Endothelial cell of hepatic sinusoid (primary cell): ENCODE results near the gene ZSCAN31.
"Not testable (repeated sequence)": the region's sequence is repeated elsewhere in the genome, so short reads cannot be mapped to it uniquely, and the experiment has no call there.

ENCODE experiments used
- in situ Hi-C: cut with HindIII; loops from 2 replicates; pipeline ENCODE4 v1.10.0; 2017; ENCODE audit warnings: low sequenced_read_pairs

The ZSCAN31 gene

GRCh38 chr6:28323813-28324424 lies 12.0 kb downstream of the ZSCAN31 start:
- in situ Hi-C loops: no loop called here

- in situ Hi-C loops: no loop called here
Observed at GRCh38 chr6:28322661-28323060, 13.3 kb downstream of the ZSCAN31 start.

- in situ Hi-C loops: not testable (repeated sequence)
Observed at GRCh38 chr6:28317866-28318265, 18.1 kb downstream of the ZSCAN31 start.

- in situ Hi-C loops: no loop called here
Observed at GRCh38 chr6:28315628-28316027, 20.3 kb downstream of the ZSCAN31 start.

- in situ Hi-C loops: no loop called here
Observed at GRCh38 chr6:28312939-28313338, 23.0 kb downstream of the ZSCAN31 start.

DNA sequence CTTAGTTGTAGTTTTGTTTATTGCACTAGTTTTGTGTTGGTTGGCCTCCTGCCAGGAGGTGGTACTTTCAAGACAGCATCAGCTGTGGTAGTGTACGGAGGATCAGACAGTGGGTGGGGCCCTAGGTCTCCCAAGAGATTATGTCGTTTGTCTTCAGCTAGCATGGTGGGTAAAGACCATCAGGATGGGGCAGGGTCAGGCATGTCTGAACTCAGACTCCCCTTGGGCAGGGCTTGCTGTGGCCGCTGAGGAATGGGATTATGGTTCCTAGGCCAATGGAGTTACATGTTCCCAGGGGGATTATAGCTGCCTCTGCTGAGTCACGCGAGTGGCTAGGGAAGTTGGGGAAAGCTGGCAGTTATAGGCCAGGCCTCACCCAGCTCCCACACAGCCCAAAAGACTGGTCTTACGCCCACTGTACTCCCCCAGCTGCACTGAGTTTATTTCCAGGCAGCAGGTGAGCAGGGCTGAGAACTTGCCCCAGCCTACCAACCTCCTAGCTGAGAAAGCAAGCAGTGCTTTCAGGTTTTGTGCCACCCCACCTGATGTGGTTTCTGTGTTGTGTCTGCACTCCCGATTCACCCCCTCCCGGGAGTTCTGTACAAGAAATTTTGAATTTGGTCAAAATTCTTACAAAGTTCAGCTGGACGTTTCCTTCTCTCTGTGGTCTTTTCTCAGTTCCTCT lies 24.7 kb downstream of the ZSCAN31 start:
- in situ Hi-C loops: no loop called here

- in situ Hi-C loops: not testable (repeated sequence)
Observed at GRCh38 chr6:28306363-28306762, 29.6 kb downstream of the ZSCAN31 start.

GRCh38 chr6:28303570-28303969 lies 32.4 kb downstream of the ZSCAN31 start:
- in situ Hi-C loops: no loop called here

DNA sequence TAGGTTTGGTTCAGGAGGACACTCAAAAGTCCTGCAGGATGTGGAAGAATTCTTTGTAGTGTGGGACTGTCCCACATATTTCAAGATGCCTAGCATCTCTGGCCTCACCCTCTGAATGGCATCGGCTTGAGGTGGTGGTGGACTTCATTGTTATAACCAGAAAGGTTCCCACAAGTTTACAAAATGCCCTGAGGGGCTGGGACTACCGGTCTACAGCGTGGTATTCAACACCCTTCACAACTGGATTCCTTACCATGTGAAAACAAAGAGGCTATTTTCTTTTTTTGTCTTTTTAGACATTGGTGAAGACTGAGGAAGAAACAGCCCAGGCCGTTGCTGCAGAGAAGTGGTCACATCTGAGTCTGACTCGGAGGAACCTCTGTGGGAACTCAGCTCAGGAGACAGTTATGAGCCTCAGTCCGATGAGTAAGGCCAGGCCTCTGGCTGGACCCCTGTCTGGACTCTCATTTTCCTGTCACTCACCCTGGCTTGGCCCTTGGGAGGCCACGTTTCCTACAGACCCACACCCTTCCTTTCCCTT lies 39.4 kb downstream of the ZSCAN31 start:
- in situ Hi-C loops: no loop called here

DNA sequence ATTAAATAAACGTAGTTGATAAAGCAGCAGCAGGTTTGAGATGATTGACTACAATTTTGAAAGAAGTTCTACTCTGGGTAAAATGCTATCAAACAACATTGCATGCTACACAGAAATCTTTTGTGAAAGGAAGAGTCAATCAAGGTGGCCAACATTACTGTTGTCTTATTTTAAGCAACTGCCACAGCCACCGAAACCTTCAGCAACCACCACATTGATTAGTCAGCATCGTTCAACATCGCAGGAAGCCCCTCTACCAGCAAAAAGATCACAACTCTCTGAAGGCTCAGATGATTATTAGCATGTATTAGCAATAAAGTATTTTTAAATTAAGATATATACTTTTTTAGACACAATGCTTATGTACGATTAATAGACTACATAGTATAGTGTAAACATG lies 40.6 kb downstream of the ZSCAN31 start:
- in situ Hi-C loops: no loop called here

DNA sequence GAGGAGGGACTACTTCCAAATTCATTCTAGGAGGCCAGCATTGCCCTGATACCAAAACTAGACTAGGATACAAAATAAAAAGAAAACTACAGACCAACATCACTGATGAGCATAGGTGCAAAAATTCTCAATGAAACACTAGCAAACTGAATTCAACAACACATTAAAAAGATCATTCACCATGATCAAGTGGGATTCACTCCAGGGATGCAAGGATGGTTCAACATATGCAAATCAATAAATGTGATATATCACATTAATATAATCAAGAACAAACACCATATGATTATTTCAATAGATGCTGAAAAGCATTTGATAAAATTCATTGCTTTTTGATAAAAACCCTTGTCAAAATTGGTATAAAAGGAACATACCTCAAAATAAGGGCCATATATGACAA lies 44.4 kb downstream of the ZSCAN31 start:
- in situ Hi-C loops: no loop called here

DNA sequence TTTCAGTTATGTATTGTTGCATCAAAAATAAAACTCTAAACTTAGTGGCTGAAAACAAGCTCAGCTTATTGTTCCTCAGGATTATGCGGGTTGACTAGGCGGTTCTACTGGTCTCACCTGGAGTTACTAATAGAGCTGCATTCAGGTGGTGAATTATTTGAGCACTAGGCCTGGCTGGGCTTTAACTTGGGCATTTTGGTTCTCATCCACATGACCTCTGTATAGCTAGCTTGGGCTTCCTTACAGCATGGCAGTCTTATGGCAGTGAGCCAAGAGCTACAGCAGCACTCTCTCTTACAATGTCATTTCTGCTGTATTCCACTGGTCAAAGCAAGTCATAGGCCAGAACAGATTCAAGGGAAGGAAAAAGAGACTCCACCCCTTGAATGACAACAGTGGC lies 53.0 kb downstream of the ZSCAN31 start:
- in situ Hi-C loops: no loop called here

DNA sequence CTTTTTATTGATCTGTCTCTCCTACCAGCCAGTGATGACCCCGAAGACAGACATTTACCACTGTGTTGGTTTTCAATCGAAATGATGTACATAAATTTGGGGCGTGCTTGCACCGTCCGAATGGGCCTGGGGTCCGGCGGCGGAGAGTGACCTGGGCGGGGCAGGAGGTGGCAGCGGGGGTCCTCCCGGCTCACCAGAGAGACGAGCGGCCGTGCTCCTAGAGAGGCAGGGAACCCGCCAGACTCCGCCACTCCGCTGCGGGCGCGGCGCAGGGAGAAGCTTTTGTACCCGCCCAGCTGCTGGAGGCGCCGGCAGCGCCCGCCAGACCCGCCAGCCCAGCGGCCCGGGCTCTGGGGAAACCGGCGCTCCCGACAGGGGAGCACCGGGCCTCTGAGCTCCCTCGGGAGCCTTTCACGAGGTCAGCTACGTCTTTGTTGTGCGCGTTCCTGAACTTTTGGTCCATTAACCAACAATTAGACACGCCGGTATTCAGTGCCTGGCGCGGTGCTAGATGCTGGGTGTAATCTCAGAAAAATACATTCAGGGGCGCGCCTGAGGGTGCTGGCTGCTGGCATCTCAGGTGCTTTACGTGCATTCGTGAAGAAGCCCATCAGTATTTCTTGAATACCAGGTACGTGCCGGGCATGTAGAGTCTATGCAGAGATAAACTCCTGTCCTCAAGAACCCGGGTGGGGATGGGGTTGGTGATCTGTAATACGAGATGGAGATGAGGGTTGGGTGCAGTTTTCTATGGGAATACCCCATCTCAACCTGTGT lies 54.5 kb downstream of the ZSCAN31 start, which contains the start of gene PGBD1:
TSS of gene PGBD1 (plus strand) at position 285 of the 777 bp plus-strand sequence. CDS start 2,242 bp downstream, outside the sequence.
- in situ Hi-C loops: no loop called here

- in situ Hi-C loops: no loop called here
Observed at GRCh38 chr6:28280595-28281287, 55.2 kb downstream of the ZSCAN31 start.

- in situ Hi-C loops: no loop called here
Observed at GRCh38 chr6:28277746-28278145, 58.2 kb downstream of the ZSCAN31 start.

DNA sequence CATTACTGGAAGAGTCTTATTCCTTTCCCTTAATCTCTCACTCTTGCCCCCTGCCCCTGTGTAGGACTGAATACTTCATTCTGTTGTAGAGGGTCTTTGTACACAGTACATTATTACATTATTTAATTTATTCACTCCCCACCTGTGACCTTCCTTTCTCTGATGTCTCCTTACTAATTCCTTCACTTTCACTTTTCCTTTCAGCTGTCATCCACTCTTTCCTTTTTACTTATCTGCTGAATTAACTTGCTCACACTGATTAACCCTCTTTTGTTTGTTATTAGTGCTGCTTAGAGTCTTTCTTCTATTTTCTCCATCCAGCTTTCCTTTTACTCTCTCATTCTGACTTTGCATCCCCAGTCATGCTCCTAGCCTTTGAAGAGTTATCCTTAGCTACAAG lies 61.1 kb downstream of the ZSCAN31 start:
- in situ Hi-C loops: no loop called here
